ENCODE data around the gene KIF25.

DNA sequence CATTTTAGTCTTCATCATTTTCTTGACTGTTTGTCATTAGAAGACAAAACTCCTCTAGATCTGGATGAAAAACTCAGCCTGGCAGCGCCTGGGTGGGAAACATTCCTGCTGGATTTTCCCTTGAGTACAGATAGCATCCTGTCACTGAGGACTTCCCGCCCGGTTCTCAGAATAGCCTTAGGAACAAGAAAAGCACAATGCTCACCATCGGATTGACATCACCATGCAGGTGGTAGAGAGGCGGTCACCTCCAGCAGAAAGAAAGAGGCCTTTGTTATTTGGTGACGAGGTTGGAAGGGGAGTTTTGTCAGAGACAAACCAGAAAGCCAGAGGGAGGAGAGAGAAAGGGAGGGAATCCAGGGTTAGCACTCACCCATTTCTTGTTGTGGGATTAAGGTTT is 39.8 kb downstream of the KIF25 start:
- TF ChIP-seq, protein P1, sequence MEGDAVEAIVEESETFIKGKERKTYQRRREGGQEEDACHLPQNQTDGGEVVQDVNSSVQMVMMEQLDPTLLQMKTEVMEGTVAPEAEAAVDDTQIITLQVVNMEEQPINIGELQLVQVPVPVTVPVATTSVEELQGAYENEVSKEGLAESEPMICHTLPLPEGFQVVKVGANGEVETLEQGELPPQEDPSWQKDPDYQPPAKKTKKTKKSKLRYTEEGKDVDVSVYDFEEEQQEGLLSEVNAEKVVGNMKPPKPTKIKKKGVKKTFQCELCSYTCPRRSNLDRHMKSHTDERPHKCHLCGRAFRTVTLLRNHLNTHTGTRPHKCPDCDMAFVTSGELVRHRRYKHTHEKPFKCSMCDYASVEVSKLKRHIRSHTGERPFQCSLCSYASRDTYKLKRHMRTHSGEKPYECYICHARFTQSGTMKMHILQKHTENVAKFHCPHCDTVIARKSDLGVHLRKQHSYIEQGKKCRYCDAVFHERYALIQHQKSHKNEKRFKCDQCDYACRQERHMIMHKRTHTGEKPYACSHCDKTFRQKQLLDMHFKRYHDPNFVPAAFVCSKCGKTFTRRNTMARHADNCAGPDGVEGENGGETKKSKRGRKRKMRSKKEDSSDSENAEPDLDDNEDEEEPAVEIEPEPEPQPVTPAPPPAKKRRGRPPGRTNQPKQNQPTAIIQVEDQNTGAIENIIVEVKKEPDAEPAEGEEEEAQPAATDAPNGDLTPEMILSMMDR (IDR thresholded peaks at IDR 0.05; ENCODE audit: low read depth, low read length, missing input control), result no peak
- TF ChIP-seq, protein P2, sequence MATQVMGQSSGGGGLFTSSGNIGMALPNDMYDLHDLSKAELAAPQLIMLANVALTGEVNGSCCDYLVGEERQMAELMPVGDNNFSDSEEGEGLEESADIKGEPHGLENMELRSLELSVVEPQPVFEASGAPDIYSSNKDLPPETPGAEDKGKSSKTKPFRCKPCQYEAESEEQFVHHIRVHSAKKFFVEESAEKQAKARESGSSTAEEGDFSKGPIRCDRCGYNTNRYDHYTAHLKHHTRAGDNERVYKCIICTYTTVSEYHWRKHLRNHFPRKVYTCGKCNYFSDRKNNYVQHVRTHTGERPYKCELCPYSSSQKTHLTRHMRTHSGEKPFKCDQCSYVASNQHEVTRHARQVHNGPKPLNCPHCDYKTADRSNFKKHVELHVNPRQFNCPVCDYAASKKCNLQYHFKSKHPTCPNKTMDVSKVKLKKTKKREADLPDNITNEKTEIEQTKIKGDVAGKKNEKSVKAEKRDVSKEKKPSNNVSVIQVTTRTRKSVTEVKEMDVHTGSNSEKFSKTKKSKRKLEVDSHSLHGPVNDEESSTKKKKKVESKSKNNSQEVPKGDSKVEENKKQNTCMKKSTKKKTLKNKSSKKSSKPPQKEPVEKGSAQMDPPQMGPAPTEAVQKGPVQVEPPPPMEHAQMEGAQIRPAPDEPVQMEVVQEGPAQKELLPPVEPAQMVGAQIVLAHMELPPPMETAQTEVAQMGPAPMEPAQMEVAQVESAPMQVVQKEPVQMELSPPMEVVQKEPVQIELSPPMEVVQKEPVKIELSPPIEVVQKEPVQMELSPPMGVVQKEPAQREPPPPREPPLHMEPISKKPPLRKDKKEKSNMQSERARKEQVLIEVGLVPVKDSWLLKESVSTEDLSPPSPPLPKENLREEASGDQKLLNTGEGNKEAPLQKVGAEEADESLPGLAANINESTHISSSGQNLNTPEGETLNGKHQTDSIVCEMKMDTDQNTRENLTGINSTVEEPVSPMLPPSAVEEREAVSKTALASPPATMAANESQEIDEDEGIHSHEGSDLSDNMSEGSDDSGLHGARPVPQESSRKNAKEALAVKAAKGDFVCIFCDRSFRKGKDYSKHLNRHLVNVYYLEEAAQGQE (IDR thresholded peaks at IDR 0.05), result no peak
- TF ChIP-seq RAD21 (IDR thresholded peaks at IDR 0.05) (no peak), GABPA (IDR thresholded peaks at IDR 0.05 in 1 of 2, conservative IDR thresholded peaks at IDR 0.05 in 1 of 2) (no peak), YY1 (IDR thresholded peaks at IDR 0.05) (no peak), SP1 (IDR thresholded peaks at IDR 0.05) (no peak), EGR1 (IDR thresholded peaks at IDR 0.05; ENCODE audit: low read depth in 2 of 2) (no peak), JUND (IDR thresholded peaks at IDR 0.05) (no peak), RXRA (IDR thresholded peaks at IDR 0.05) (no peak), ATF3 (IDR thresholded peaks at IDR 0.05) (no peak)
- TF ChIP-seq, protein P3, sequence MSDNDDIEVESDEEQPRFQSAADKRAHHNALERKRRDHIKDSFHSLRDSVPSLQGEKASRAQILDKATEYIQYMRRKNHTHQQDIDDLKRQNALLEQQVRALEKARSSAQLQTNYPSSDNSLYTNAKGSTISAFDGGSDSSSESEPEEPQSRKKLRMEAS (IDR thresholded peaks at IDR 0.05), result no peak
- TF ChIP-seq, protein P4, sequence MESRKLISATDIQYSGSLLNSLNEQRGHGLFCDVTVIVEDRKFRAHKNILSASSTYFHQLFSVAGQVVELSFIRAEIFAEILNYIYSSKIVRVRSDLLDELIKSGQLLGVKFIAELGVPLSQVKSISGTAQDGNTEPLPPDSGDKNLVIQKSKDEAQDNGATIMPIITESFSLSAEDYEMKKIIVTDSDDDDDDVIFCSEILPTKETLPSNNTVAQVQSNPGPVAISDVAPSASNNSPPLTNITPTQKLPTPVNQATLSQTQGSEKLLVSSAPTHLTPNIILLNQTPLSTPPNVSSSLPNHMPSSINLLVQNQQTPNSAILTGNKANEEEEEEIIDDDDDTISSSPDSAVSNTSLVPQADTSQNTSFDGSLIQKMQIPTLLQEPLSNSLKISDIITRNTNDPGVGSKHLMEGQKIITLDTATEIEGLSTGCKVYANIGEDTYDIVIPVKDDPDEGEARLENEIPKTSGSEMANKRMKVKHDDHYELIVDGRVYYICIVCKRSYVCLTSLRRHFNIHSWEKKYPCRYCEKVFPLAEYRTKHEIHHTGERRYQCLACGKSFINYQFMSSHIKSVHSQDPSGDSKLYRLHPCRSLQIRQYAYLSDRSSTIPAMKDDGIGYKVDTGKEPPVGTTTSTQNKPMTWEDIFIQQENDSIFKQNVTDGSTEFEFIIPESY (IDR thresholded peaks at IDR 0.05), result no peak
